Type B pancreatic cell (in vitro differentiated cells): ENCODE results near the gene DDX56. TPM values are rescaled to one million over a fixed set of nuclear protein-coding genes. Genes with fewer than 3 reads are reported as not detected.
A peak's percentile ranks its signal among the peaks of the same experiment; 100 is the strongest.

Experiments
- DNase-seq: peaks from one replicate; pipeline ENCODE4 v3.0.0; 2021; ENCODE audit warnings: mixed read lengths; ENCODE audit not compliant: unreplicated experiment; ENCODE audit errors: extremely low spot score
- H3K27ac Mint-ChIP-seq: 2 replicates; pipeline ENCODE4 v1.8.0; 2021; ENCODE audit warnings: mild to moderate bottlenecking, mixed read lengths
- H3K27me3 Mint-ChIP-seq: 2 replicates; pipeline ENCODE4 v1.8.0; 2021; ENCODE audit warnings: mixed read lengths
- H3K36me3 Mint-ChIP-seq: 2 replicates; pipeline ENCODE4 v1.8.0; 2021; ENCODE audit warnings: mixed read lengths
- H3K4me1 Mint-ChIP-seq: one replicate; pipeline ENCODE4 v1.8.0; 2021; ENCODE audit warnings: mixed read lengths; ENCODE audit not compliant: unreplicated experiment
- H3K4me3 Mint-ChIP-seq: 2 replicates; pipeline ENCODE4 v1.8.0; 2021; ENCODE audit warnings: mild to moderate bottlenecking, mixed read lengths
- H3K9me3 Mint-ChIP-seq: 2 replicates; pipeline ENCODE4 v1.8.0; 2021; ENCODE audit warnings: mixed read lengths
- CTCF ChIP-seq: fragments of 200-600 bp; sonication (generic); conservative IDR thresholded peaks from 2 replicates; pipeline ENCODE4 v1.5.0; 2021; ENCODE audit warnings: antibody characterized with exemption, mild to moderate bottlenecking
- total RNA-seq: library from RNA; stranded (reverse); gene quantifications from 2 replicates; pipeline ENCODE4 v1.2.1, GENCODE V29; 2021; ENCODE audit warnings: low replicate concordance

DDX56 gene
- total RNA-seq, 1 donor from 2014 or later = 100 TPM

DNA sequence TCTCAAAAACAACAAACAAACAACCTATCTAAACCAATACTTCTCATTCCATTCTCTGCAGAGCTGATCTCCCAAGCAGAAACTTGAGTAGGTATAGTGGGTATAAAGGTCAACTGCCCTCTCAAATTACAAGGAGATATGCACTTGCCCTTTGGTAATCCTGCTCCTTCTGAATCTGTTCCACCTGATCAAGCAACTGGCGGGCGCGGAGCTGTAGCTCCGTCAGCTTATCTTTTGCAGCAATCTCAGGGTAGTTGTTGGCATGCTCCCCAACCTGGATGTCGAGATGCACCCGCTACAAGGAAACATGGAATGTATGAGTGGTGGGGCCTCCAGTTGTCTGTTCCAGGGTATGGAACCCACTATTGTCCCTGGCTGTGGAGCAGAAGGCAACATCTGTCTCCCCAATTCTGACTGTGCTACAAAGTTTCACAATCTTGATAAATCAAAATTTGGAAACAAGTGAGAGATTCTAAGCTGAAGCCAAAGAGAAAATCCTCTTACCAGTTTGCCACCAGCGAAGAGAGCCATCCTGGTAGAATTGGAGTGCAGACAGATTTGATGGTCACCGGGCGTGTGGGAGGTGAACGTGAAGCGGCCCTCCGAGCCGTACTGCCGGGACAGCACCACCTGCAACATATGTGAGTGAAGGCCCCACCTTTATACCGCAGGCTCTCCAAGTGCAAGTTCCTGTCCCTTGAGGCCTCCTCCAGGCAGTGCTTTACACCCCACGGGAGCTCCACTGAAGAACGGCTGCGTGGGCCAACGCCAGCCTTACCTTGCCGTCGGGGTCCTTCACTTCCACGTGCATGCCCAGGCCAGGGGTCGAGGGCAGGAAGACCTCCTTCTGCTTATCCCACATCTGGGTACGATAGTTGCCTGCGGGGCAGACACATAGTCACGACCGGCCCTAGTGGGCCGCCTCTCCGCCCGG is 7.5 kb upstream of the DDX56 start:
- no peak for DNase-seq
- H3K4me3 Mint-ChIP-seq = peak overlapping the region; percentile 92
- peaks cover 9% of the 10 kb centered on the region for H3K27me3 Mint-ChIP-seq
- H3K4me1 Mint-ChIP-seq = peaks cover 17% of the 10 kb centered on the region
- peaks cover 14% of the 10 kb centered on the region for H3K36me3 Mint-ChIP-seq
- peak overlapping the region; percentile 98 for H3K27ac Mint-ChIP-seq
- no peaks in the 10 kb centered on the region for H3K9me3 Mint-ChIP-seq
- TF ChIP-seq CTCF = no peak

GRCh38 chr7:44576228-44576627 is 2.5 kb upstream of the DDX56 start:
- H3K9me3 Mint-ChIP-seq = no peaks in the 10 kb centered on the region
- H3K4me1 Mint-ChIP-seq = peaks cover 20% of the 10 kb centered on the region
- DNase-seq = no peak
- H3K4me3 Mint-ChIP-seq = peak overlapping the region; percentile 44
- H3K27ac Mint-ChIP-seq = peak overlapping the region; percentile 77
- no peaks in the 10 kb centered on the region for H3K27me3 Mint-ChIP-seq
- no peak for TF ChIP-seq CTCF
- peaks cover 32% of the 10 kb centered on the region for H3K36me3 Mint-ChIP-seq

- H3K27ac Mint-ChIP-seq = peak overlapping the region; percentile 97
- peaks cover 15% of the 10 kb centered on the region for H3K4me1 Mint-ChIP-seq
- no peaks in the 10 kb centered on the region for H3K9me3 Mint-ChIP-seq
- H3K36me3 Mint-ChIP-seq = peaks cover 28% of the 10 kb centered on the region
- no peaks in the 10 kb centered on the region for H3K27me3 Mint-ChIP-seq
- TF ChIP-seq CTCF = no peak
- peak overlapping the region; percentile 99 for H3K4me3 Mint-ChIP-seq
- DNase-seq = no peak
Measured at GRCh38 chr7:44575054-44575453, 1.3 kb upstream of the DDX56 start.

- peaks cover 11% of the 10 kb centered on the region for H3K4me1 Mint-ChIP-seq
- peaks cover 26% of the 10 kb centered on the region for H3K36me3 Mint-ChIP-seq
- H3K27me3 Mint-ChIP-seq = no peaks in the 10 kb centered on the region
- H3K4me3 Mint-ChIP-seq = peak overlapping the region; percentile 99
- TF ChIP-seq CTCF = no peak
- H3K9me3 Mint-ChIP-seq = no peaks in the 10 kb centered on the region
- peak overlapping the region; percentile 97 for H3K27ac Mint-ChIP-seq
- DNase-seq = no peak
Measured at GRCh38 chr7:44574287-44574872, 672 bp upstream of the DDX56 start.

DNA sequence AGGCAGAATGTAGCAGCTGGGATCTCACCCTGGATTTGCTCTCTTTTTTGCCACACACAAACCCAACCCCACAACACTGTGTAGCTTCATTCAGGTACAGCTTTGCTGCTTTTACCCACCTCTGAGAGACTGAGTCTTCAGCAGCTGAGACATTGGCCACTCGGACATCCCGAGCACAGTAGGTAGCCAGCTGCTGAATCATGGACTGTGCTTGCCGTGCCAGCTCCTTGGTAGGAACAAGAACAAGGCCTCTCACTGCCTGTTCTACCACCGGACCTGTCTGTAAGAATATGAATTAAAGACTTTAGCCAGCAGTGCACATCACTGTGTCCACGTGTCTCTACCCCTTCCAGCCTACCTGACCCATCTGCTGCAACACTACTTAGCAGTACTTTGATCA is 937 bp downstream of the DDX56 start:
- peak overlapping the region; percentile 99 for H3K4me3 Mint-ChIP-seq
- peaks cover 30% of the 10 kb centered on the region for H3K36me3 Mint-ChIP-seq
- no peak for TF ChIP-seq CTCF
- peaks cover 11% of the 10 kb centered on the region for H3K4me1 Mint-ChIP-seq
- no peaks in the 10 kb centered on the region for H3K27me3 Mint-ChIP-seq
- peak overlapping the region; percentile 97 for H3K27ac Mint-ChIP-seq
- no peaks in the 10 kb centered on the region for H3K9me3 Mint-ChIP-seq
- DNase-seq = no peak
